Loucy (cell line): ENCODE measurements around the gene TMEM69.

Source experiments
- CTCF ChIP-seq: fragments of 200-600 bp; sonication (generic); conservative IDR thresholded peaks from 2 replicates; pipeline ENCODE4 v1.5.1; 2014; ENCODE audit warnings: mild to moderate bottlenecking, antibody characterized with exemption, low read length
- EZH2phosphoT487 ChIP-seq: fragments of 200-600 bp; IDR thresholded peaks from 2 replicates; pipeline ENCODE4 v1.6.1; 2018; ENCODE audit warnings: antibody characterized with exemption, mild to moderate bottlenecking, moderate library complexity, borderline replicate concordance

GRCh38 chr1:45694823-45695222 is 6.8 kb downstream of the TMEM69 start:
- no peak for TF ChIP-seq CTCF
- TF ChIP-seq EZH2phosphoT487: no peak
